Tibial nerve (tissue), 4 donors: ENCODE data around the gene PLPP4. TPM values are rescaled to one million over a fixed set of nuclear protein-coding genes. Genes with fewer than 3 reads are reported as not detected.

Experiments used
- DNase-seq, 2 donors: peaks; one replicate each; pipeline ENCODE4 v3.0.0-alpha.2; 2019; ENCODE audit warnings: low spot score in 2 of 2
- H3K27ac ChIP-seq, 4 donors: fragments of 200-600 bp; sonication (generic) in 3 of 4; one replicate each; pipeline ENCODE4 v1.5.1; 2017 to 2019; ENCODE audit warnings: mild to moderate bottlenecking in 1 of 4
- H3K27me3 ChIP-seq, 2 donors: fragments of 200-600 bp; sonication (generic) in 1 of 2; one replicate each; pipeline versions ENCODE4 v1.5.1 to v1.6.0; 2017 to 2019
- H3K36me3 ChIP-seq, 3 donors: fragments of 200-600 bp; sonication (generic); one replicate each; pipeline ENCODE4 v1.5.1; 2018 to 2019
- H3K4me1 ChIP-seq, 4 donors: fragments of 200-600 bp; sonication (generic) in 3 of 4; one replicate each; pipeline ENCODE4 v1.5.1; 2017 to 2019
- H3K4me3 ChIP-seq, 4 donors: fragments of 200-600 bp; sonication (generic) in 3 of 4; one replicate each; pipeline ENCODE4 v1.5.1; 2017 to 2019; ENCODE audit warnings: mild to moderate bottlenecking in 1 of 4, moderate library complexity in 1 of 4
- H3K9me3 ChIP-seq, 4 donors: fragments of 200-600 bp; sonication (generic) in 3 of 4; one replicate each; pipeline ENCODE4 v1.5.1; 2017 to 2019
- CTCF ChIP-seq, 5 experiments: fragments of 200-600 bp in 3 of 5; fragments of 450-650 bp in 2 of 5; sonication (generic) in 3 of 5; IDR thresholded peaks; one replicate each; pipeline ENCODE4 v1.5.1; 2016 to 2019; ENCODE audit warnings: antibody characterized with exemption in 5 of 5, mild to moderate bottlenecking in 3 of 5, moderate library complexity in 2 of 5
- EP300 ChIP-seq, 2 donors: sonication (generic); formaldehyde crosslinking; IDR thresholded peaks; one replicate each; pipeline ENCODE4 v1.6.1; 2017; ENCODE audit warnings: antibody characterized with exemption in 2 of 2, mild to moderate bottlenecking in 1 of 2
- POLR2A ChIP-seq, 2 donors: fragments of 450-650 bp; IDR thresholded peaks; one replicate each; pipeline ENCODE4 v1.6.1; 2017; ENCODE audit warnings: antibody characterized with exemption in 2 of 2, mild to moderate bottlenecking in 2 of 2, moderate library complexity in 2 of 2
- WGBS, 2 donors: methylation state at CpG; one replicate each; pipeline ENCODE4 v1.1.5; 2018; 5-methylcytosine and 5-hydroxymethylcytosine counted together
- total RNA-seq, 4 donors: library from RNA; depleted of rRNA; stranded (reverse); fragments of >200 nt; gene quantifications; one replicate each; pipeline ENCODE4 v1.1.0, GENCODE V29; 2016

PLPP4 gene
- total RNA-seq: not detected

- Histone ChIP-seq H3K4me3 (peak within 1 kb of the TSS; percentile 12 to 57 (median 26)), H3K4me1 (peaks cover 0 to 23% (median 0%) of the 10 kb centered on the region in 4 donors), H3K27me3 (peaks cover 0 to 37% of the 10 kb centered on the region in 2 donors), H3K27ac (no peak within 1 kb of the TSS), H3K9me3 (no peaks in the 10 kb centered on the region), H3K36me3 (no peaks in the 10 kb centered on the region)
- no peak for DNase-seq
- WGBS, 2 donors: 0 to 2% methylated on average over 15 to 49 of the region's 92 CpGs
- TF ChIP-seq POLR2A (IDR thresholded peaks at IDR 0.05) (no peak), EP300 (IDR thresholded peaks at IDR 0.05) (no peak), CTCF (IDR thresholded peaks at IDR 0.05) (no peak)
Observed at GRCh38 chr10:120456626-120457430, at the start of gene PLPP4. Gene PLPP4 (plus strand): TSS chr10:120457227. CDS start chr10:120457306, 79 bp downstream.

GRCh38 chr10:120409816-120410215 is 47.2 kb upstream of the PLPP4 start:
- no peak for DNase-seq
- Histone ChIP-seq H3K27me3 (no peaks in the 10 kb centered on the region), H3K36me3 (no peaks in the 10 kb centered on the region), H3K4me3 (no peak overlapping the region), H3K27ac (no peak overlapping the region), H3K4me1 (no peaks in the 10 kb centered on the region), H3K9me3 (peaks cover 0 to 3% (median 0%) of the 10 kb centered on the region in 4 donors)
- no peak for TF ChIP-seq POLR2A (IDR thresholded peaks at IDR 0.05)
- no peak for TF ChIP-seq CTCF (IDR thresholded peaks at IDR 0.05)
- no peak for TF ChIP-seq EP300 (IDR thresholded peaks at IDR 0.05)
- WGBS, 2 donors: 73 to 81% methylated on average over 4 of the region's 4 CpGs

- Histone ChIP-seq H3K4me3 (no peak overlapping the region), H3K27me3 (no peaks in the 10 kb centered on the region), H3K27ac (no peak overlapping the region), H3K4me1 (no peaks in the 10 kb centered on the region), H3K9me3 (peaks cover 0 to 3% (median 0%) of the 10 kb centered on the region in 4 donors), H3K36me3 (no peaks in the 10 kb centered on the region)
- 80 to 81% methylated on average over 3 of the region's 3 CpGs for WGBS, 2 donors
- no peak for TF ChIP-seq EP300 (IDR thresholded peaks at IDR 0.05)
- no peak for TF ChIP-seq CTCF (IDR thresholded peaks at IDR 0.05)
- no peak for TF ChIP-seq POLR2A (IDR thresholded peaks at IDR 0.05)
- DNase-seq: no peak
Observed at GRCh38 chr10:120414946-120415345, 42.1 kb upstream of the PLPP4 start.

GRCh38 chr10:120415709-120416330 is 41.2 kb upstream of the PLPP4 start:
- no peaks in the 10 kb centered on the region for H3K36me3 ChIP-seq
- WGBS, 2 donors: 71 to 79% methylated on average over 5 of the region's 5 CpGs
- H3K27me3 ChIP-seq: no peaks in the 10 kb centered on the region
- TF ChIP-seq CTCF (IDR thresholded peaks at IDR 0.05) (no peak), POLR2A (IDR thresholded peaks at IDR 0.05) (no peak), EP300 (IDR thresholded peaks at IDR 0.05) (no peak)
- H3K4me1 ChIP-seq: no peaks in the 10 kb centered on the region
- no peak for DNase-seq
- H3K9me3 ChIP-seq: peaks cover 0 to 3% (median 0%) of the 10 kb centered on the region in 4 donors
- H3K27ac ChIP-seq: no peak overlapping the region
- no peak overlapping the region for H3K4me3 ChIP-seq

GRCh38 chr10:120420421-120420820 is 36.6 kb upstream of the PLPP4 start:
- no peak overlapping the region for H3K27ac ChIP-seq
- H3K4me1 ChIP-seq: no peaks in the 10 kb centered on the region
- DNase-seq: no peak
- H3K36me3 ChIP-seq: no peaks in the 10 kb centered on the region
- no peaks in the 10 kb centered on the region for H3K9me3 ChIP-seq
- no peak overlapping the region for H3K4me3 ChIP-seq
- no peaks in the 10 kb centered on the region for H3K27me3 ChIP-seq
- TF ChIP-seq EP300 (IDR thresholded peaks at IDR 0.05) (no peak), POLR2A (IDR thresholded peaks at IDR 0.05) (no peak), CTCF (IDR thresholded peaks at IDR 0.05) (no peak)
- 60 to 67% methylated on average over 5 of the region's 5 CpGs for WGBS, 2 donors
